PC-9 (cell line): Measurements from ENCODE around the gene PTCHD4. TPM values are rescaled to one million over a fixed set of nuclear protein-coding genes. Genes with fewer than 3 reads are reported as not detected.

ENCODE experiments used
- BruUV-seq: library from RNA; stranded (reverse); fragments of 400-500 nt; replicated peaks from 2 replicates; lab custom pipeline; 2021; lab: Mats Ljungman, UMichigan
- CTCF ChIA-PET: fragments of 300-600 bp; sonication (Branson Sonifier 250); formaldehyde crosslinking; loops from one replicate; lab custom pipeline; 2022; ENCODE audit warnings: antibody characterized with exemption; lab: Charles Lee
- POLR2A ChIA-PET: fragments of 300-600 bp; sonication (Branson Sonifier 250); formaldehyde crosslinking; loops from one replicate; lab custom pipeline; 2022; ENCODE audit warnings: antibody characterized with exemption; ENCODE audit not compliant: unreplicated experiment; lab: Charles Lee
- DNase-seq, 2 experiments: peaks; one replicate each; pipeline versions ENCODE4 v3.0.0 to v3.0.0-alpha.2; 2015 to 2022; ENCODE audit warnings: mixed read lengths in 1 of 2
- H2AFZ ChIP-seq: fragments of 200-600 bp; sonication (generic); 2 replicates; pipeline ENCODE4 v1.8.1; 2017; ENCODE audit warnings: antibody characterized with exemption
- H3F3A ChIP-seq: fragments of 200-600 bp; sonication (generic); 2 replicates; pipeline ENCODE4 v1.8.1; 2017; ENCODE audit warnings: antibody characterized with exemption, mild to moderate bottlenecking, low read depth; ENCODE audit not compliant: insufficient read depth
- H3K27ac ChIP-seq: fragments of 200-600 bp; sonication (generic); 2 replicates; pipeline ENCODE4 v1.6.1; 2016; ENCODE audit warnings: mixed run types
- H3K27me3 ChIP-seq: fragments of 200-600 bp; sonication (generic); 2 replicates; pipeline ENCODE4 v1.6.1; 2016; ENCODE audit warnings: low read depth, mixed run types; ENCODE audit not compliant: insufficient read depth
- H3K36me3 ChIP-seq: fragments of 200-600 bp; sonication (generic); 2 replicates; pipeline ENCODE4 v1.6.1; 2016; ENCODE audit warnings: low read depth, mixed run types
- H3K4me1 ChIP-seq: fragments of 200-600 bp; sonication (generic); replicated peaks from 2 replicates; pipeline ENCODE4 v1.6.1; 2016; ENCODE audit warnings: mixed run types; ENCODE audit not compliant: insufficient read depth
- H3K4me2 ChIP-seq: fragments of 200-600 bp; sonication (generic); 2 replicates; pipeline ENCODE4 v1.6.1; 2017; ENCODE audit warnings: mixed run types
- H3K4me3 ChIP-seq: fragments of 200-600 bp; sonication (generic); 2 replicates; pipeline ENCODE4 v1.6.1; 2016; ENCODE audit warnings: mixed run types
- H3K79me2 ChIP-seq: fragments of 200-600 bp; sonication (generic); 2 replicates; pipeline ENCODE4 v1.6.1; 2017; ENCODE audit warnings: low read depth, mixed run types
- H3K9me2 ChIP-seq: fragments of 200-600 bp; sonication (generic); 2 replicates; pipeline ENCODE4 v1.8.1; 2017; ENCODE audit warnings: mild to moderate bottlenecking; ENCODE audit not compliant: insufficient read depth
- H3K9me3 ChIP-seq: fragments of 200-600 bp; sonication (generic); 2 replicates; pipeline ENCODE4 v1.8.1; 2016; ENCODE audit warnings: low read depth; ENCODE audit not compliant: insufficient read depth
- H4K20me1 ChIP-seq: fragments of 200-600 bp; sonication (generic); 2 replicates; pipeline ENCODE4 v1.8.1; 2017; ENCODE audit not compliant: insufficient read depth
- EZH2 ChIP-seq: fragments of 200-600 bp; sonication (generic); IDR thresholded peaks from 2 replicates; pipeline ENCODE4 v1.8.0; 2017; ENCODE audit warnings: antibody characterized with exemption, low read depth
- intact Hi-C: fragments of 100-400 bp; cut with micrococcal nuclease; formaldehyde crosslinking; loops from one replicate; pipeline ENCODE4 v1.10.0; 2022; ENCODE audit not compliant: unreplicated experiment
- total RNA-seq: library from RNA; stranded (reverse); gene quantifications from 2 replicates; pipeline ENCODE4 v1.2.3, GENCODE V29; 2021
- TF ChIP-seq, protein P1 (sequence below): fragments of 200-600 bp; sonication (generic); conservative IDR thresholded peaks from 2 replicates; pipeline ENCODE4 v1.6.1; 2017; ENCODE audit warnings: mixed run types, antibody characterized with exemption, mild to moderate bottlenecking, moderate library complexity

Gene PTCHD4
- total RNA-seq, 1 experiment from 2014 or later = 0.15 TPM

DNA sequence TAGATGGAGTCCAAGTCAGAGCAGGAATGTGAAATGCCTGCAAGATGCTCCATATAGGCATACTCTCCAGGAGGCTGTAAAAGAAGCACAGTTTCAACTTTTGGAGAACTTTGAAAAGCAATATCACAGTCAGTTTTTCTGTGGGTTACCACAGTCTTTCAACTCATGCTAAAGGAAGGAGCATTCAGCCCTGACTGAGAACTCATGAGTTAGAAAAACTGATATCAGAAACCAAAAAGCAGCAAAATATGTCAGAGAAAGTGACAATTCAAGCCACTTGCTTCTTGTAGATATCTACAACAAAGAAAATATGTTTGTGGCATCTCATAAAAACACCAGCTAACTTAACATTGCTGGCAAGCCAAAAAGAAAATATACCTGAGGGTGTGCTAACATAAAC, 36.1 kb upstream of the PTCHD4 start:
- CTCF ChIA-PET = no interaction called here

DNA sequence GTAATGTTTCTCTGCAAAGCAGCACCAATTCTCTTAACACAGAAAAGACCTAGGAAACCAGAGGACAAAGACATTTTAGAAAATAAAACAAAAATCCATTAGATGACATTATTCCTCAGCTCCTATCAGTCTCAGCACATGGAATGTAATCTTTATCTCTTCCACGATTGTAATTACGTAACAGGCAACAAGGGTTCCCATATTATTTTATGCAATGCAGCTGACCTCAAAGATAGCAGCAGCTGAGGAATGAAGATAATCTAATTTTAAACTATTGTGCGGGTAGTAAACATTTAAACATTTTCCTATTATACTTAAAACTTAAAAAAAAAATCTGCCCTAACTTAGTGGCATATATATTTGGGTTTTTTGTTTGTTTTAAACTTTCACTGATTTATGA, 33.0 kb upstream of the PTCHD4 start:
- BruUV-seq = no TSS peak
- POLR2A ChIA-PET = interaction anchor here (0.6 to 0.7 kb wide), 2 partner anchors 16 to 658 kb away, joined by 3 to 4 read pairs; no protein-coding TSS in a partner anchor
- no peaks in the 10 kb centered on the region for H3K79me2 ChIP-seq
- no peaks in the 10 kb centered on the region for H3K27me3 ChIP-seq
- H3K4me1 ChIP-seq = no peaks in the 10 kb centered on the region
- intact Hi-C loops = no loop called here
- no peaks in the 10 kb centered on the region for H3K9me3 ChIP-seq
- no peak overlapping the region for H3K27ac ChIP-seq
- DNase-seq = no peak
- H3F3A ChIP-seq = no peaks in the 10 kb centered on the region
- no peak overlapping the region for H3K4me3 ChIP-seq
- TF ChIP-seq EZH2 = no peak
- TF ChIP-seq, protein P1, sequence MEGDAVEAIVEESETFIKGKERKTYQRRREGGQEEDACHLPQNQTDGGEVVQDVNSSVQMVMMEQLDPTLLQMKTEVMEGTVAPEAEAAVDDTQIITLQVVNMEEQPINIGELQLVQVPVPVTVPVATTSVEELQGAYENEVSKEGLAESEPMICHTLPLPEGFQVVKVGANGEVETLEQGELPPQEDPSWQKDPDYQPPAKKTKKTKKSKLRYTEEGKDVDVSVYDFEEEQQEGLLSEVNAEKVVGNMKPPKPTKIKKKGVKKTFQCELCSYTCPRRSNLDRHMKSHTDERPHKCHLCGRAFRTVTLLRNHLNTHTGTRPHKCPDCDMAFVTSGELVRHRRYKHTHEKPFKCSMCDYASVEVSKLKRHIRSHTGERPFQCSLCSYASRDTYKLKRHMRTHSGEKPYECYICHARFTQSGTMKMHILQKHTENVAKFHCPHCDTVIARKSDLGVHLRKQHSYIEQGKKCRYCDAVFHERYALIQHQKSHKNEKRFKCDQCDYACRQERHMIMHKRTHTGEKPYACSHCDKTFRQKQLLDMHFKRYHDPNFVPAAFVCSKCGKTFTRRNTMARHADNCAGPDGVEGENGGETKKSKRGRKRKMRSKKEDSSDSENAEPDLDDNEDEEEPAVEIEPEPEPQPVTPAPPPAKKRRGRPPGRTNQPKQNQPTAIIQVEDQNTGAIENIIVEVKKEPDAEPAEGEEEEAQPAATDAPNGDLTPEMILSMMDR = no peak
- H3K4me2 ChIP-seq = no peak overlapping the region
- H4K20me1 ChIP-seq = no peaks in the 10 kb centered on the region
- H2AFZ ChIP-seq = no peak overlapping the region
- no peaks in the 10 kb centered on the region for H3K36me3 ChIP-seq
- CTCF ChIA-PET = no interaction called here
- H3K9me2 ChIP-seq = no peaks in the 10 kb centered on the region

More for the DNA sequence above, 36.1 kb upstream of the PTCHD4 start:
- Histone ChIP-seq H3K27me3 (no peaks in the 10 kb centered on the region), H2AFZ (no peak overlapping the region), H3K4me2 (no peak overlapping the region), H3K4me1 (no peaks in the 10 kb centered on the region; the same call in 1 of the 2 replicates), H3K27ac (no peak overlapping the region), H3K4me3 (no peak overlapping the region), H3K9me2 (no peaks in the 10 kb centered on the region), H4K20me1 (no peaks in the 10 kb centered on the region), H3K36me3 (no peaks in the 10 kb centered on the region), H3K79me2 (no peaks in the 10 kb centered on the region), H3K9me3 (0 out of 2 replicates have a peak, but pooled peaks cover 8% of the 10 kb centered on the region), H3F3A (no peaks in the 10 kb centered on the region)
- POLR2A ChIA-PET = no interaction called here
- no TSS peak for BruUV-seq
- intact Hi-C loops = no loop called here
- DNase-seq = no peak
- no peak for TF ChIP-seq EZH2
- TF ChIP-seq, protein P1 = no peak

GRCh38 chr6:48141975-48142374, 31.0 kb upstream of the PTCHD4 start:
- intact Hi-C loops = no loop called here
- Histone ChIP-seq H3K4me3 (no peak overlapping the region), H3K27me3 (no peaks in the 10 kb centered on the region), H2AFZ (no peak overlapping the region), H3F3A (no peaks in the 10 kb centered on the region), H3K36me3 (no peaks in the 10 kb centered on the region), H4K20me1 (no peaks in the 10 kb centered on the region), H3K9me3 (peaks cover 3% of the 10 kb centered on the region; the same call in 1 of the 2 replicates), H3K79me2 (no peaks in the 10 kb centered on the region), H3K4me1 (no peaks in the 10 kb centered on the region), H3K9me2 (no peaks in the 10 kb centered on the region), H3K27ac (no peak overlapping the region), H3K4me2 (no peak overlapping the region)
- POLR2A ChIA-PET = interaction anchor here (0.7 kb wide), 2 partner anchors 9 to 19 kb away, joined by 4 to 8 read pairs; no protein-coding TSS in a partner anchor
- no TSS peak for BruUV-seq
- no peak for TF ChIP-seq EZH2
- TF ChIP-seq, protein P1 = no peak
- DNase-seq = peak in 1 of 2 experiments; percentile 54
- CTCF ChIA-PET = no interaction called here
